ENCODE measurements around the gene ROR2.

Gene ROR2

GRCh38 chr9:91836515-91836914 is 113.5 kb downstream of the ROR2 start:
- DNase-seq, result no peak

GRCh38 chr9:91835632-91836031 is 114.4 kb downstream of the ROR2 start:
- DNase-seq, result no peak

GRCh38 chr9:91835216-91835615 is 114.8 kb downstream of the ROR2 start:
- DNase-seq, result no peak

GRCh38 chr9:91834740-91835139 is 115.3 kb downstream of the ROR2 start:
- no peak for DNase-seq

GRCh38 chr9:91833878-91834255 is 116.2 kb downstream of the ROR2 start:
- no peak for DNase-seq

GRCh38 chr9:91833096-91833877 is 116.7 kb downstream of the ROR2 start:
- DNase-seq, result no peak

GRCh38 chr9:91832322-91832721 is 117.7 kb downstream of the ROR2 start:
- DNase-seq, result no peak

- DNase-seq, result no peak
These were observed 124.2 kb downstream of the ROR2 start for GRCh38 chr9:91825866-91826265.

GRCh38 chr9:91825422-91825821 is 124.6 kb downstream of the ROR2 start:
- DNase-seq, result no peak

GRCh38 chr9:91824601-91825305 is 125.3 kb downstream of the ROR2 start:
- no peak for DNase-seq

- no peak for DNase-seq
These were observed 125.9 kb downstream of the ROR2 start for GRCh38 chr9:91824151-91824550.

- no peak for DNase-seq
These were observed 128.8 kb downstream of the ROR2 start for GRCh38 chr9:91820949-91821880.

- DNase-seq, result no peak
These were observed 129.8 kb downstream of the ROR2 start for GRCh38 chr9:91820126-91820750.

- DNase-seq, result no peak
These were observed 131.2 kb downstream of the ROR2 start for GRCh38 chr9:91818647-91819403.

- DNase-seq, result no peak
These were observed 131.8 kb downstream of the ROR2 start for GRCh38 chr9:91818225-91818585.

- DNase-seq, result no peak
These were observed 132.4 kb downstream of the ROR2 start for GRCh38 chr9:91817493-91818224.

GRCh38 chr9:91817106-91817492 is 132.9 kb downstream of the ROR2 start:
- no peak for DNase-seq

GRCh38 chr9:91816356-91816755 is 133.7 kb downstream of the ROR2 start:
- no peak for DNase-seq

GRCh38 chr9:91815896-91816295 is 134.1 kb downstream of the ROR2 start:
- DNase-seq, result no peak

GRCh38 chr9:91814753-91815152 is 135.3 kb downstream of the ROR2 start:
- no peak for DNase-seq

- DNase-seq, result no peak
These were observed 135.8 kb downstream of the ROR2 start for GRCh38 chr9:91814201-91814600.

Data from stimulated activated CD4-positive, alpha-beta T cell treated with anti-CD3 and anti-CD28 coated beads, Interleukin-4, amount 100 ng/mL, for 24 hours (primary cell).